D721Med (cell line): ENCODE results near the gene FAM43B.
"Not testable (repeated sequence)": the region's sequence is repeated elsewhere in the genome, so short reads cannot be mapped to it uniquely, and the experiment has no call there.

Experiments
- DNase-seq: peaks from one replicate; pipeline ENCODE4 v3.0.0; 2011; ENCODE audit warnings: low spot score; ENCODE audit not compliant: insufficient read length
- FAIRE-seq: peaks from 2 replicates; lab custom pipeline; 2011; peaks lifted over from hg19 to GRCh38; lab: Jason Lieb, UNC
- TF ChIP-seq, protein P1 (sequence below): IDR thresholded peaks from 2 replicates; pipeline ENCODE4 v1.5.1; 2012; ENCODE audit warnings: mild to moderate bottlenecking, control low read depth; ENCODE audit not compliant: insufficient read depth; ENCODE audit errors: missing control alignments

The FAM43B gene

DNA sequence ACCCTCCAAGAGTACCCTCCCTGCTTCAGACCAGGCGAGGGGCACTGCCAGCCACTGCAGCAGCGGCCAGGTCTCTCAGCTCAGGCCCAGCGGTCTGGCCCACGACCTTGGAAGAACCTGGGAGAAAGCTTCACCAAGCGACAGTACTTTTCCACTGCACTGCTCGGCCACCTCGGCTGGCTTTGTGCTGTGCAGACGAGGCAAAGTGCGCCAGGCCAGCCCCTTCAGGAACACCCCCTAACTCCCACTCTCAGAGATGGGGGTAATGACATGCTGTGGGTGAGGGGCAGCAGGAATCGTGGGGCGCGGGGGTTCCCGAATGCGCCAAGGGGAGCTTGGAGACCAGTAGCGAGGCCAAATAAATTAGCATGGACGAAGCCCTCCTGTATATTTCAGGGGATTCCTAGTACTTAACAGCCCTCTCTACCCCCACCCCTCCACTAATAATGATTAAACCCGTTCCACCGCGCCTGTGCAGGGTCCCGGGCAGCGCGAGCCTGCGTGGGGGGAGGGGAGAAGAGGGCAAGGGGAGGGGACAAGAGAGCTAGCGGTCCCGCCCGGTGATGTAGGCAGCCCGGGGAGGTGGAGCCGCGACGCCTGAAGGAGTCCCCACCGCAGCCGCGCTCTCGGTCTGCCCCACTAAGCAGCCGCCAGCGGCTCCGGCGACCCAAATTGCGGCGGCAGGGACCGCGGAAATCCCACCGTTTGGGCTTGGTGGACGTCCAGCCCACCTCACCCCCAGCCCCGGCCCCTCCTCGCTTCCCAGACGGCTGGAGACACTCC lies at the start of gene FAM43B:
FAM43B (plus strand) TSS at position 629 of the 783 bp plus-strand sequence. CDS start 401 bp downstream, outside the sequence.
- FAIRE-seq (no peak), DNase-seq (peak; percentile 52)
- TF ChIP-seq, protein P1, sequence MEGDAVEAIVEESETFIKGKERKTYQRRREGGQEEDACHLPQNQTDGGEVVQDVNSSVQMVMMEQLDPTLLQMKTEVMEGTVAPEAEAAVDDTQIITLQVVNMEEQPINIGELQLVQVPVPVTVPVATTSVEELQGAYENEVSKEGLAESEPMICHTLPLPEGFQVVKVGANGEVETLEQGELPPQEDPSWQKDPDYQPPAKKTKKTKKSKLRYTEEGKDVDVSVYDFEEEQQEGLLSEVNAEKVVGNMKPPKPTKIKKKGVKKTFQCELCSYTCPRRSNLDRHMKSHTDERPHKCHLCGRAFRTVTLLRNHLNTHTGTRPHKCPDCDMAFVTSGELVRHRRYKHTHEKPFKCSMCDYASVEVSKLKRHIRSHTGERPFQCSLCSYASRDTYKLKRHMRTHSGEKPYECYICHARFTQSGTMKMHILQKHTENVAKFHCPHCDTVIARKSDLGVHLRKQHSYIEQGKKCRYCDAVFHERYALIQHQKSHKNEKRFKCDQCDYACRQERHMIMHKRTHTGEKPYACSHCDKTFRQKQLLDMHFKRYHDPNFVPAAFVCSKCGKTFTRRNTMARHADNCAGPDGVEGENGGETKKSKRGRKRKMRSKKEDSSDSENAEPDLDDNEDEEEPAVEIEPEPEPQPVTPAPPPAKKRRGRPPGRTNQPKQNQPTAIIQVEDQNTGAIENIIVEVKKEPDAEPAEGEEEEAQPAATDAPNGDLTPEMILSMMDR, result no peak

DNA sequence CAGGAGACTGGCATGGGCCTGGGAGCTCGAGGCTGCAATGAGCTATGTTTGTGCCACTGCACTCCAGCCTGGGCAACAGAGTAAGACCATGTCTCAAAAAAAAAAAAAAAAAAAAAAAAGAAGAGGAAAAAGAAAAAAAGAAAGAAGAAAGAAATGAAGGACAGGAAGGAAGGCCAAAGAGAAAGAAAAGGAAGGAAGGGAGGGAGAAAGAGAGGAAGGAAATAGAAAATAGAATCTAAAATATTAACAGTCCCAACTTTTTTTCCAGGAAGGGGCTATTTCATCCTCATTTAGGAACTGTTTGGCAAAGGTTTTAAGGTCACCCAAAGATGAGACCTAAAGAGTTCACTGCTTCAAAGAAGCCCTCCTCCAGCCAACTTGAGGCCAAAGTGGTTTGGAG lies 46.9 kb upstream of the FAM43B start:
- TF ChIP-seq, protein P1, result no peak
- FAIRE-seq (no peak), DNase-seq (no peak)

DNA sequence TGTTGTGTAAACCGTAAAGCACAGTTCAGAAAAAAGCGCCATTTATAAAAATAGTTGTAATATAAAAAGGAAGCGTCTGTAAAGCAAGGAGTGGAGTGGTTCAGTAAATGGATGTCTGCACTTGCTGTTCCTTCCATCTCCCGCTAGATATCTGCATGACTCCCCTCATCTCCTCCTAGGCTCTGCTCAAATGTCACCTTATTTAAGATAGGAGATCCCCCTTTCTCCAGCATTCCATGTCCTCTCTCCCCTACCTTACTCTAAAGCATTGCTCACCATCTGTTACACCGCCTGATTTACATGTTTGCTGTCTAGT lies 45.2 kb upstream of the FAM43B start:
- TF ChIP-seq, protein P1, result no peak
- no peak for FAIRE-seq
- no peak for DNase-seq

DNA sequence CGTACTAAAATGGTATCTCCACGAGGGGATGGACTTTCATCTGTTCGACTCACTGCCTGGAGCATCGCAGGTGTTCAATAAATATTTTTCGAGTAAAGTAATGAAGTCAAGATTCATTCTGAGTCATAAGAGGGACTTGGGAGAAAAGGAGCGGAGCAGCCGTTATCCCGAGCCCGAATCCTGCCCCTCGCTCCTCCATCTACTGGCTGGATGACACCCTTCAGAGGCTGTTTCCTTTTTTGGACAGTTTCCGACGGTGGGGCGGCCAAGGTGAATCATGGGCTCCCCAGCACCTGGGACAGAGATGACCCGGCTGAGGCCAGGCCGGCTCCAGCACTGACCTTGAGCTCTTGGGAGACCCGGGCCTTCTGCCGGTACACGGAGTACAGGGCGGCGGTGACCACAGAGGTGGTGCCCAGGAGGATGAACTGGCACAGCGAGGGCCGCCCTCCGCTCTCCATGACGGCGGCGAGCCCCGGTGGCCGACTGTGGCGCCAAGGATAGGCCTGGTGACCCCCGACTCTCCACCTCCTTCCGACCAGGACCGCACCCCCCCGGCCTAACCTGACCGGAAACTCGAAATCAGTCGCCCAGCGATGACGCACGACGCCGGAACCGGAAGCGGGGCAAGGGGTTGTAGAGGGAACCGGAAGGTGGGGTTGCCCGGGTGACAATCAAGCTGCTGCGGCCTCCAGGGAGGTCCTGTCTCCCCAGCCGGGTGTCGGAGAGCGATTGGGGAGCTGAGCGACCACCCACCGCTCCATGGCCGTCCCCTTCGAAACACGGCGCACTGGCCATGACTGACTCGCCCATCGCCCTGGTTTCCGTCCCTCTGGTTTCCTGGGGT lies 44.6 kb upstream of the FAM43B start, which contains the start of gene MUL1:
MUL1 (minus strand) TSS at position 588 of the 847 bp plus-strand sequence; CDS start at position 461, 127 bp downstream.
- FAIRE-seq (no peak), DNase-seq (peak; percentile 77)
- TF ChIP-seq, protein P1, result no peak

GRCh38 chr1:20508411-20508771 lies 44.0 kb upstream of the FAM43B start:
- TF ChIP-seq, protein P1, result no peak
- FAIRE-seq (no peak), DNase-seq (no peak)

GRCh38 chr1:20511518-20512428 lies 40.6 kb upstream of the FAM43B start:
- DNase-seq (no peak), FAIRE-seq (no peak)
- TF ChIP-seq, protein P1, result no peak

GRCh38 chr1:20519609-20520262 lies 32.6 kb upstream of the FAM43B start:
- not testable (repeated sequence) for DNase-seq, FAIRE-seq
